ENCODE results near the gene OR10AG1. TPM values are rescaled to one million over a fixed set of nuclear protein-coding genes. Genes with fewer than 3 reads are reported as not detected.

OR10AG1 gene
- total and polyA plus RNA-seq, 7 donors, result not detected

- ATAC-seq (no peak), DNase-seq (no peak)
- Histone ChIP-seq H3K27me3 (ENCODE audit: insufficient read depth in 3 of 3, low read length in 2 of 3) (no peaks in the 10 kb centered on the region), H3K4me1 (no peaks in the 10 kb centered on the region), H3K27ac (no peak overlapping the region), H3K36me3 (ENCODE audit: insufficient read depth in 1 of 2, low read depth in 1 of 2) (no peaks in the 10 kb centered on the region), H3K9me3 (no peaks in the 10 kb centered on the region), H3K4me3 (no peak overlapping the region)
- intact Hi-C loops (cut with DNase I), result loop anchor here (5.0 to 10.0 kb wide), 2 partner anchors 839 to 1302 kb away; no protein-coding TSS in a partner anchor
- 0 to 3% (median 1%) methylated on average over 3 of the region's 3 CpGs for WGBS, 3 donors
- peak; percentile 41 for TF ChIP-seq CTCF (IDR thresholded peaks at IDR 0.05)
Observed at GRCh38 chr11:55942785-55943392, 26.9 kb downstream of the OR10AG1 start.

GRCh38 chr11:55936300-55936699 is 33.4 kb downstream of the OR10AG1 start, which contains the start of gene OR5I1:
Gene OR5I1, minus strand, starts transcription at chr11:55936400. Its CDS starts 0 bp downstream, at chr11:55936400.
- 55 to 57% (median 55%) methylated on average over 2 of the region's 2 CpGs for WGBS, 3 donors
- no peaks in the 10 kb centered on the region for H3K36me3 ChIP-seq (ENCODE audit: insufficient read depth in 1 of 2, low read depth in 1 of 2)
- H3K9me3 ChIP-seq, result no peaks in the 10 kb centered on the region
- no peak within 1 kb of the TSS for H3K27ac ChIP-seq
- H3K4me3 ChIP-seq, result no peak within 1 kb of the TSS
- no peaks in the 10 kb centered on the region for H3K4me1 ChIP-seq
- intact Hi-C loops (cut with DNase I), result loop anchor here in 1 of 2 donors (5.0 kb wide), 1 partner anchor 851 kb away; no protein-coding TSS in a partner anchor
- DNase-seq (no peak), ATAC-seq (no peak)
- TF ChIP-seq CTCF (IDR thresholded peaks at IDR 0.05), result no peak
- H3K27me3 ChIP-seq (ENCODE audit: insufficient read depth in 3 of 3, low read length in 2 of 3), result no peaks in the 10 kb centered on the region

- Histone ChIP-seq H3K36me3 (ENCODE audit: insufficient read depth in 1 of 2, low read depth in 1 of 2) (no peaks in the 10 kb centered on the region), H3K27ac (no peak overlapping the region), H3K4me1 (no peaks in the 10 kb centered on the region), H3K4me3 (no peak overlapping the region), H3K9me3 (no peaks in the 10 kb centered on the region), H3K27me3 (ENCODE audit: insufficient read depth in 3 of 3, low read length in 2 of 3) (no peaks in the 10 kb centered on the region)
- intact Hi-C loops (cut with DNase I), result no loop called here
- DNase-seq (no peak), ATAC-seq (no peak)
- TF ChIP-seq CTCF (IDR thresholded peaks at IDR 0.05), result no peak
- 71 to 82% (median 72%) methylated on average over 5 of the region's 5 CpGs for WGBS, 3 donors
Observed at GRCh38 chr11:55920537-55920936, 49.2 kb downstream of the OR10AG1 start.

Other genes with a start within 250 kb of the OR10AG1 start
- gene OR5D13, start 196.5 kb downstream of the OR10AG1 start, total RNA-seq, result not detected
- gene OR5D13, start 196.5 kb downstream of the OR10AG1 start, polyA plus RNA-seq, result not detected
- gene OR5D14, start 174.4 kb downstream of the OR10AG1 start, total RNA-seq, result not detected
- gene OR5D14, start 174.4 kb downstream of the OR10AG1 start, polyA plus RNA-seq, result not detected
- not detected for gene OR5L1, start 158.6 kb downstream of the OR10AG1 start, total RNA-seq
- not detected for gene OR5L1, start 158.6 kb downstream of the OR10AG1 start, polyA plus RNA-seq
- not detected for gene OR5D18, start 150.3 kb downstream of the OR10AG1 start, total RNA-seq
- not detected for gene OR5D18, start 150.3 kb downstream of the OR10AG1 start, polyA plus RNA-seq
- gene OR5L2, start 142.7 kb downstream of the OR10AG1 start, total RNA-seq, result not detected
- not detected for gene OR5L2, start 142.7 kb downstream of the OR10AG1 start, polyA plus RNA-seq
- gene OR5D16, start 131.2 kb downstream of the OR10AG1 start, total RNA-seq, result not detected
- gene OR5D16, start 131.2 kb downstream of the OR10AG1 start, polyA plus RNA-seq, result not detected
- gene TRIM51, start 86.6 kb downstream of the OR10AG1 start, total RNA-seq, result not detected
- gene TRIM51, start 86.6 kb downstream of the OR10AG1 start, polyA plus RNA-seq, result not detected
- not detected for gene OR5W2, start 55.4 kb downstream of the OR10AG1 start, total RNA-seq
- gene OR5W2, start 55.4 kb downstream of the OR10AG1 start, polyA plus RNA-seq, result not detected
- gene OR5I1, start 33.5 kb downstream of the OR10AG1 start, total RNA-seq, result not detected
- not detected for gene OR5I1, start 33.5 kb downstream of the OR10AG1 start, polyA plus RNA-seq
- not detected for gene OR5F1, start 24.7 kb upstream of the OR10AG1 start, total RNA-seq
- not detected for gene OR5F1, start 24.7 kb upstream of the OR10AG1 start, polyA plus RNA-seq
- gene OR5AS1, start 57.7 kb upstream of the OR10AG1 start, total RNA-seq, result not detected
- under 1 TPM in 1 of 3 donors, not detected in 2; 0.01 TPM for gene OR5AS1, start 57.7 kb upstream of the OR10AG1 start, polyA plus RNA-seq
- not detected for gene OR8I2, start 123.4 kb upstream of the OR10AG1 start, total RNA-seq
- not detected for gene OR8I2, start 123.4 kb upstream of the OR10AG1 start, polyA plus RNA-seq
- not detected for gene OR8H2, start 133.7 kb upstream of the OR10AG1 start, total RNA-seq
- gene OR8H2, start 133.7 kb upstream of the OR10AG1 start, polyA plus RNA-seq, result not detected
- not detected for gene OR8H3, start 152.4 kb upstream of the OR10AG1 start, total RNA-seq
- gene OR8H3, start 152.4 kb upstream of the OR10AG1 start, polyA plus RNA-seq, result not detected
- gene OR8J3, start 170.3 kb upstream of the OR10AG1 start, total RNA-seq, result not detected
- not detected for gene OR8J3, start 170.3 kb upstream of the OR10AG1 start, polyA plus RNA-seq
- gene OR8K5, start 190.4 kb upstream of the OR10AG1 start, total RNA-seq, result not detected
- not detected for gene OR8K5, start 190.4 kb upstream of the OR10AG1 start, polyA plus RNA-seq
- not detected for gene OR5J2, start 206.7 kb upstream of the OR10AG1 start, total RNA-seq
- gene OR5J2, start 206.7 kb upstream of the OR10AG1 start, polyA plus RNA-seq, result not detected

All from psoas muscle (tissue), 8 donors.